Inflammatory macrophage treated with lipopolysaccharide for 1 hour (primary cell): ENCODE measurements around the gene PPP2R3A.
A peak's percentile ranks its signal among the peaks of the same experiment; 100 is the strongest.
"Not testable (repeated sequence)": the region's sequence is repeated elsewhere in the genome, so short reads cannot be mapped to it uniquely, and the experiment has no call there.

Experiments
- DNase-seq, 2 donors: peaks; one replicate each; pipeline ENCODE4 v3.0.0-alpha.2; 2020 to 2022

PPP2R3A gene

DNA sequence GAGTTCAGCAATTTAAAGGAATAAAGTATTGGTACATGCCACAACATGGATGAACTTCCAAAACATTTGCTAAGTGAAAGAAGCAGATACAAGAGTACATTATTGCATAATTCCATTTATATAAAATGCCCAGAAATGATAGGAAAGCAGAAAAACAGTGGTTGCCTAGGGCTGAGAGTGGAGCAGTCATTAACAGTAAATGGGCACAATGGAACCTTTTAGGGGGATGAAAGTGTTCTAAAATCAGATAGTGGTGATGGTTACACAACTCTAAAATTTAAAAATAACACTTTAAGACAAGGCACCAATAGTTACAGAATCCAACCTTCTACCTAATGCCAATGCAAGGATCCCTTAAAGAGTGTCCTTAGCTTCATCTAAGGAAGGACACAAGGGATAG lies 196.0 kb downstream of the PPP2R3A start:
- DNase-seq: no peak

DNA sequence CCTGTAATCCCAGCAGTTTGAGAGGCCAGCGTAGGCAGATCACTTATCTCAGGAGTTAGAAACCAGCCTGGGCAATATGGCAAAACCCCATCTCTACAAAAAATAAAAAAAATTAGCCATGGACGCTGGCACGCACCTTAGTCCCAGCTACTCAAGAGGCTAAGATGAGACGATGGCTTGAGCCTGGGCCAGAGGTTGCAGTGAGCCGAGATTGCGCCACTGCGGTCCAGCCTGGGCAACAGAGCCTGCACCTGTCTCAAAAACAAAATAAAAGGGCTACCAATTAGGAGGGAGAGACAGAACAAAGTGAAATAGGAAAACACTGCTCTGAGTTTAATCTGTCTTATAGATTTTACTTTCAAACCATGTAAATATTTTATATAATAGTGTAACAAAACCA lies 196.8 kb downstream of the PPP2R3A start:
- no peak for DNase-seq

- DNase-seq: not testable (repeated sequence)
These were observed 198.1 kb downstream of the PPP2R3A start for GRCh38 chr3:136163607-136164006.

- DNase-seq: no peak
These were observed 201.0 kb downstream of the PPP2R3A start for GRCh38 chr3:136166507-136166906.

- not testable (repeated sequence) for DNase-seq
These were observed 202.7 kb downstream of the PPP2R3A start for GRCh38 chr3:136168236-136168635.

DNA sequence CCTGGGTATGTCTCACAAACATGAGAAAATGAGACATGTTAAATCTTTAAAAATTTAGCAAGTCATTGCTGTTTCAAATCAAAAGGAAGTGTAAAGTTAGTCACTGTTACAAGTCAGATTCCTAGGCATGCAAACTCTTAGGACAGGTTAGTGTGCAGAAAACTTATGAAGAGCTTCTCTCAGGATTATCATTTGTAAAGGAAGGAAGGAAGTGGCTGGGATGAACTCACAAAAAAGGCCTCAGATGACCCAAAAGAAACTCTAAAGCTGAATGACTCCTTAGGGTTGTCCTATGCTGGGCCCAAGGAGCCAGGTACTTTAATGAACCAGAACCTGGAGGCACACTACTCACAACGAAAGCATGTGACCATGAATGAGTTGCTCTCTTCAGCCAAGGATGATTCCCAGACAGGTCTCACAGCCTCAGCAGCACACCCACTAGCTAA lies 205.6 kb downstream of the PPP2R3A start:
- no peak for DNase-seq

DNA sequence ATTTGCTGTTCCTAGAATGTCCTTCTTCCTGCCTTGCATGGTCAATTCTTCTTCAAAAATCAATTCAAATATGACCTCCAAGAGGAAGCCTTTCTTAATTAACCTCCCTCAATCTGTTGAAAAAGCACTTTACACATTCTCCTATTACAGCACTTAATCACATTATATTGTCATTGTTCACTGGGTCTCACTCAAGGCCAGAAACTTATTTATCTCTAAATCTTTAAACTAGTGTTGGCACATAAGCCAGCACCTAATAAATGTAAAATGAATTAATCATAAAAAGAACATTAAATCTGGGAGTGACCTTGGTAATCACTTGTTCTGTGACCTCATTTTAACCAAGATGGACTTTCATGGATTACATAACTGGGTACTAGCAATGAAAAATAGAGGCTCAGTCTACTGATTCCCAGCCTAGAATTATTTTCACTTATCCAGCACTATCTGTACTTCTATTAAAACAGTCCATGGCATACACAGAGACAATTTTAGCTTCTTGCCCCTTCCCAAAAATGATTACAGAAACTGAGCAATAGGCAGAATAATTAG lies 208.5 kb downstream of the PPP2R3A start:
- peak; percentile 47 to 58 for DNase-seq

- DNase-seq: no peak
These were observed 212.3 kb downstream of the PPP2R3A start for GRCh38 chr3:136177876-136178275.

DNA sequence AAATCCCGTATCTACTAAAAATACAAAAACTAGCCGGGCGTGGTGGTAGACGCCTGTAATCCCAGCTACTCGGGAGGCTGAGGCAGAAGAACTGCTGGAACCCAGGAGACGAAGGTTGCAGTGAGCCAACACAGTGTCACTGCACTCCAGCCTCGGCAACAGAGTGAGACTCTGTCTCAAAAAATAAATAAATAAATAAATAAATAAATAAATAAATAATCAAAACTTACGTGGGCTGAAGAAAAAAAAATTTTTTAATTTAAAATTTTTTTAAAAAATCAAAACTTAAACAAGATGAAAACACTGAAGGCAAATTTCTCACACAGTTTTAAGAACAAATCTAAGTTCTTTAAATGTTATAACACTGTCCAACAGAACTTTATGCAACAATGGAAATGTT lies 216.2 kb downstream of the PPP2R3A start:
- DNase-seq: peak in 1 of 2 donors; percentile 26

DNA sequence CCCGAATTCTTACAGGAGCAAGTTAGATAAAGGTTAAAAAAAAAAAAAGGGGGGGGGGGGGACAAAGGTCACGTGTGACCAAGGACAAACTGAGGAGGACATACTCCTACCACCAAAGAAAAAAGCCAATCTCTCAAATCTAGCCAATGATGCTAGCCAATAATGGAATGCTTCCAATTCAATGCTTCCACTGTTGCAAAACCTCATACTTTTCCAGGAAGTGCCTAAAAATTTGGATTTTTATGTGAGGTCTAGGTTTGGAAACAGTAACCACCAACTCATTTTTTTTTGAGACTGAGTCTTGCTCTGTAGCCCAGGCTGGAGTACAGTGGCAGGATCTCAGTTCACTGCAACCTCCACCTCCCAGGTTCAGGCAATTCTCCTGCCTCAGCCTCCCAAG lies 219.2 kb downstream of the PPP2R3A start:
- no peak for DNase-seq

DNA sequence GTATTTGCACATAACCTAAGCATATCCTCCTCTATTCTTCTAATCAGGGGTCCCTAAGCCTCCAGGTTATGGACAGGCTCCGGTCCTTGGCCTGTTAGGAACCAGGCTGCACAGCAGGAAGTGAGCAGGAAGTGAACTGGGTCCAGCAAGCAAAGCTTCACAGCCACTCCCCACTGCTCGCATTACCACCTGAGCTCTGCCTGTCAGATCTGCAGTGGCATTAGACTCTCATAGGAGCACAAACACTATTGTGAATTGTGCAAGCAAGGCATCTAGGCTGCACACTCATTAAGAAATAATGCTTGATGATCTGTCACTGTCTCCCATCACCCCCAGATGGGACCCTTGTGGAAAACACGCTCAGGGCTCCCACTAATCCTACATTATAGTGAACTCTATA lies 220.8 kb downstream of the PPP2R3A start:
- DNase-seq: no peak

DNA sequence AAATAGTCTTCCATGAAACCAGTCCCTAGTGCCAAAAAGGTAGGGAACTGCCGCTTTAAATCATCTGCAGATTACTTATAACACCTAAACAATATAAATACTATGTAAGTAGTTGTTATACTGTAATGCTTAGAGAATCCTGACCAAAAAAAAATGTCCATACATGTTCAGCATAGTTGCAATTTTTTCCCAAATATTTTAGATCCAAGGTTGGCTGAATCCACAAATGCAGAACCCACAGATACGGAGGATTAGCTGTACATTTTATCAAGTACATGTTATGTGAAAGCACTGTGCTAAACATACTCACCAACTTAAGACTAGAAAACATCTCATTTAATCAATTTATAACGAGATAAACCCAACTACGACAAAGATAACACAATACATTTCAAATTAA lies 221.3 kb downstream of the PPP2R3A start:
- no peak for DNase-seq

DNA sequence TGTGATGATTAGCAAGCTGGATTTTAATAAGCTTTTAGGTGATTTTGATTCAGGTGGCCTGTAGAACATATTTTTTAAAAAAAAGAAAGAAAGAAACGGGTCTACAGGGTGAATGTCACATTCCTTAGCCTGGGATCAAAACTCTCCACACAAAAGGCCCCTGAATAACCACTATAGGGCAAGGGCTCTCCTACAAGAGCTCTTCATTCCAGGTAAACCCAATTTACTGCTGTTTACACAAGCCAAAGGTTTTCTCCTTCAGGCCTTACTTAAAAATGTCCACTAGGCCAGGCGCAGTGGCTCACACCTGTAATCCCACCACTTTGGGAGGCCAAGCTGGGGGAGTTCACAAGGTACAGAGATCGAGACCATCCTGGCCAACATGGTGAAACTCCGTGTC lies 222.3 kb downstream of the PPP2R3A start:
- DNase-seq: no peak

- no peak for DNase-seq
These were observed 223.5 kb downstream of the PPP2R3A start for GRCh38 chr3:136189043-136189442.

DNA sequence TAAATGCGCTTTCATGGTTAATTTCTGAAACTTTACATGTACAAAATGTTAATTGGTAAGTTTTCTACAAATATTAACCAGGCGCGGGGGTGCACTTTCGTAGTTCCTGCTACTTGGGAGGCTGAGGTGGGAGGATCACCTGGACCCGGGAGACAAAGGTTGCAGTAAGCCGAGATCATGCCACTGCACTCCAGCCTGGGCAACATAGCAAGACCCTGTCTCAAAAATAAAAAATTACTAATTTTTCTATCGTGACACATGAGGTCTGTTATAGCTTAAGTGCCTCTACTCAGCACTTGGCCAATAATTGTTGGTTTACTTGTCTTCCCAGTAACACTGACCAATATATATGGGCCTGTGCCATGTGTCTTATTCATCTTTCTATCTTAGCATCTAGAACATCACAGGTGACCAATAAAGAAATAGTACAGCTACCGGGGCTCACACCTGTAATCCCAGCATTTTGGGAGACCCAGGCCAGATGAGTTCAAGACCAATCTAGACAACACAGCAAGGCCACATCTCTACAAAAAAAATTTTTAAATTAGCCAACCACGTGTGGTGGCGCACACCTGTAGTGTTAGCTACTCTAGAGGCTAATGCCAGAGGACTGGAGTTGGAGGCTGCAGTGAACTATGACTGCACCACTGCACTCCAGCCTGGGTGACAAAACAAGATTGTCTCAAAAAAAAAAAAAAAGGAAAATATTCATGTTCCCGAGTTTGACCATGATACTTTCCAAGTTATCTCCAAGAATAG lies 224.5 kb downstream of the PPP2R3A start:
- DNase-seq: no peak

GRCh38 chr3:136192195-136192594 lies 226.7 kb downstream of the PPP2R3A start:
- not testable (repeated sequence) for DNase-seq

- DNase-seq: peak; percentile 46 to 59
These were observed 227.3 kb downstream of the PPP2R3A start for GRCh38 chr3:136192831-136193230.

DNA sequence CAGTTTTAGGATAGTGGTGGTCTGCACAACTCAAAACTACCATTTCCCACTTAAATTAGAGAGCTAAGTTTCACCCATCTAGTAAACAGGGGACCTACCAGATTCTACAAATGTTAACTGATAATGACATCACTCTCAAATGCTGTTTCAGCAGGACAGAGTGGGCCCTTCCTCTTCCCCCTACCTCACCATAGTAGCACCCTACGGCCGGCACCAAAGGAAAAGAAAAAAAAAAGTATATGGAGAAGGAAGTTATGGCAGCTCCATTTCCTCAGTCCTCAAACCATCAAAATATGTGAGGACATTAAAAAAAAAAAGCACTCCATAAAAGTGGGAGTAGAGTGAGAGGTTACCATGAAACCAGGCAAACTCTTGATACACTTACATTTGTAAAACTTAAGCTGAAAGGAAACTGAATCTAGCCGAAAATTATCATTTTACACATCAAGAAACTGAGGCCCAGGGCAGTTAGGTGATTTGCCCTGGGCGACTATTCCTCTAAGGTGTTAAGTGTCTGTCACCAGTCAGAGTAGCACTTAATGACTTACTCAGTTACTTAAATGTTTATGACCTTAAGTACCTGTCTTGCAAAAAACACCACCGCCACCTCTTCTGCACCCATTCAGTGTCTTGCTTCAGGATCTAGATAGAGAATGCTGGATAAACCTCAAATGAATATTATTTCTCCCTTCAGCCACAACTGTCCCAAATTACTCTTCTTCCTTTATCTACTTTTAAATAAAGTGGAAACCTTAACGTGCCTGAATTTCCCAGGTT lies 227.9 kb downstream of the PPP2R3A start:
- DNase-seq: peak; percentile 50 to 58

DNA sequence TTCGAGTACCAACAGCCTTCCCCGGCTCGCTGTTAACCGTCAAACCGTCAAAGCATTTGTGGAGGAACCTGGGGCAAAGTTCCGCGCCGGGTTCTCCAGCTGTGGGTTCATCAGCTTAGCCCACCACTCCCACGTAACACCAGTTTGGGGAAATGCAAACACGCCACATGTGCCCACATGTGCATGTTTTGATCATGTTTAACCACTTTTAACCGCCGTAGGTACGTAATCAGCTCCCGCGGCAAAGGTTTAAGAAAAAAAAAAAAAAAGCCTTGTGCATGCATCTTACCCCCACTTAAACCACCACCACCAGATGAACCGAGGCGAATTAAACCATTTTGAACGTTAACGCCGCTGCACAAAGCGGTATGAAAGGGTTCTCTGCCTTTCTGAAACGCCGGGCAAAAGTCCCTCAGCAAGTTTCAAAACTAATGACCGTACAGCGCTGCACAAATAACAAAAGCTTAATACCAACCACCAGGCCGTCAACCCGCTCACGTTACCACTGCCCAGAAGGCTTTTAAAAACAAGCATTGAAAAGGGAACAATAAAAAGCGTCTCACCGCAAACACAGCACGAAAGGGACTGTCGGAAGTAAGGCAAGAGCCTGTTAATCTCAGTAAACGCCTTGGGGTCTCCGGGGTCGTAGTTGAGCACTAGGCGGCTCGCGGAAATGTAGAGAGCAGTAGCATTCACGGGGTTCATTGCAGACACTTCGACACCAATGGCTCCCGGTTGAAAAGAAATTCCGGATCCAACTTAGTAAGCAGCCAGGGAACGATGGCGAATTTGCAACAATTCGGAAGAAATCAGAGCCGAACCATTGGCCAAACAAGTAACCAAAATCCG lies 229.1 kb downstream of the PPP2R3A start:
- DNase-seq: peak; percentile 67 to 77

GRCh38 chr3:136195258-136196063 lies 229.9 kb downstream of the PPP2R3A start:
- peak; percentile 77 for DNase-seq

DNA sequence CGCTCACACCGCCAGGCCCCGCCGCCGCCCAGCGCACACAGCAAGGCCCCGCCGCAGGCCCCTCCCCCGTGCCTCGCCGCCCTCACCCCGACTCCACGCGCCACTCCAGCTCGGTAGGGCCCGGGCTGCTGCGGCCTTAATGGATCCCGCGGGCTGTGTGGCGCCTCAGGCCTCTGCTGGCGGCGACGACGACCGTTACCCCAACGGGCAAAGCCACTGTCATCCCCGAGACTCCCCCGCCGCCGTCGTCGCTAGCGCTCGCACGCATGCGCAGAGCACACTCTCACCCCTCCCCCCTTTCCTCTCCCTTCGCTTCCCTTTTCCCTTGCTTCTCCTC lies 230.5 kb downstream of the PPP2R3A start, which contains the start of gene MSL2:
Gene MSL2 (minus strand): TSS at position 272 of the 337 bp plus-strand sequence. CDS start 1,222 bp downstream, outside the sequence.
- DNase-seq: no peak
